ENCODE results near the gene GNAL. TPM values are rescaled to one million over a fixed set of nuclear protein-coding genes. Genes with fewer than 3 reads are reported as not detected.
"Not testable (repeated sequence)": the region's sequence is repeated elsewhere in the genome, so short reads cannot be mapped to it uniquely, and the experiment has no call there.

Gene GNAL
- total RNA-seq, 2 donors from 2014 or later = 0.55 to 1.6 TPM

DNA sequence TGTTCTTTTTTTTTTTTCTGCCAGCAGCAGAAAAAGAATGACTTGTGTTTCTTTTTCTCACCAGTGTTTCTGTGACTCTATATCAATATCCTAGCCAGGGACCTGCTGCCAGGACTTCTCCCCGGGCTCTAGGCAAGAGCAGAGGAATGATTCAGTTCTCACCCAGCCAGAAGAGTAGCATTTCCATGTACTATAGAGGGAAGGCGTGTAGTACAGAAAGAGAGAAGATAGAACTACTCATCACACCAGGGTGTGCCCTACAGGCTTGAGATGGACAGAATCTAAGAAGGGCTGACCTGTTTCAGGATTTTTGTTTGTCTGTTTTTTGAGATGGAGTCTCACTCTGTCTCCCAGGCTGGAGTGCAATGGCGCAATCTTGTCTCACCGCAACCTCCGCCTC, 230.5 kb downstream of the GNAL start:
- DNase-seq; H3K27ac Mint-ChIP-seq; H3K27me3 Mint-ChIP-seq (ENCODE audit: low read depth); ATAC-seq (replicated peaks in 1 of 2); H3K4me3 Mint-ChIP-seq; H3K9me3 Mint-ChIP-seq; H3K36me3 Mint-ChIP-seq (ENCODE audit: insufficient read depth in 2 of 2): not testable (repeated sequence)
- peaks cover 17% of the 10 kb centered on the region for H3K4me1 Mint-ChIP-seq (ENCODE audit: low read depth)

DNA sequence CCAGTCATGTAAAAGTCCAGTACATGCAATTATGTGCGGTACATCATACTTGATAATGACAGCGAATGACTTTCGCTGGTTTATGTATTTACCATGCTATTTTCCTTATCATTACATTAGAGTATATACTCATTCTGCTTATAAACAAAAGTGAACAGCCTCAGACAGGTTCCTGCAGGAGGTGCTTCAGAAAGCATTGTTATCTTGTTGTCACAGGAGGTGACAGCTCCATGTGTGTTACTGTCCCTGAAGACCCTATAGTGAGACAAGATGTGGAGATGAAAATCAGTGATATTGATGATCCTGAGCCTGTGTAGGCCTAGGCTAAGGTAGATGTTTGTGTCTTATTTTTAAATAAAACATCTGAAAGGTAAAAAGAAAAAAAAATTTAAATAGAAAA, 234.4 kb downstream of the GNAL start:
- H3K27me3 Mint-ChIP-seq (ENCODE audit: low read depth) = no peaks in the 10 kb centered on the region
- DNase-seq = no peak
- no peak overlapping the region for H3K4me3 Mint-ChIP-seq
- H3K9me3 Mint-ChIP-seq = no peaks in the 10 kb centered on the region
- H3K27ac Mint-ChIP-seq = no peak overlapping the region
- H3K4me1 Mint-ChIP-seq (ENCODE audit: low read depth) = peaks cover 17% of the 10 kb centered on the region
- H3K36me3 Mint-ChIP-seq (ENCODE audit: insufficient read depth in 2 of 2) = no peaks in the 10 kb centered on the region
- no peak for ATAC-seq (replicated peaks in 1 of 2)

GRCh38 chr18:11925800-11926481, 236.9 kb downstream of the GNAL start:
- Mint-ChIP-seq H3K36me3 (ENCODE audit: insufficient read depth in 2 of 2) (no peaks in the 10 kb centered on the region), H3K4me1 (ENCODE audit: low read depth) (peaks cover 17% of the 10 kb centered on the region), H3K4me3 (no peak overlapping the region), H3K27me3 (ENCODE audit: low read depth) (no peaks in the 10 kb centered on the region), H3K27ac (no peak overlapping the region), H3K9me3 (no peaks in the 10 kb centered on the region)
- DNase-seq (no peak), ATAC-seq (replicated peaks in 1 of 2) (no peak)

GRCh38 chr18:11927497-11927896, 238.4 kb downstream of the GNAL start:
- Mint-ChIP-seq H3K4me1 (ENCODE audit: low read depth) (peaks cover 2% of the 10 kb centered on the region), H3K36me3 (ENCODE audit: insufficient read depth in 2 of 2) (no peaks in the 10 kb centered on the region), H3K27ac (no peak overlapping the region), H3K9me3 (no peaks in the 10 kb centered on the region), H3K4me3 (no peak overlapping the region), H3K27me3 (ENCODE audit: low read depth) (no peaks in the 10 kb centered on the region)
- ATAC-seq (replicated peaks in 1 of 2) = no peak
- DNase-seq = no peak

DNA sequence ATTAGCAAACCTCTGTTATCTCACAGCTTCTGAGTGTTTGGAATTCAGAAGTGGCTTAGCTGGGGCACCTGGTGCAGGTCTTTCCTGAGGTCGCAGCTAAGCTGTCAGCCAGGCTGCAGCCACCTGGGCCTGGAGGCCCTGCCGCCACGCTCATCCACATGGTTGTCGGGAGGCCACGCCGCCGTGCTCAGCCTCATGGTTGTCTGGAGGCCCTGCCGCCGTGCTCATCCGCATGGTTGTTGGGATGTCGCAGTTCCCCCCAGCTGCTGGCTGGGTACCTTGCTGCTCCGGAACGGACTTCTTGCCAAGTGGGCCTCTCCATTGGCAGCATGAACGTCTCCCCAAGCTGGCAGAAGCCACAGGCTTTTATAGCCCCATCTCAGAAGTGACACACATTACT, 243.3 kb downstream of the GNAL start:
- DNase-seq (no peak), ATAC-seq (replicated peaks in 1 of 2) (no peak)
- H3K9me3 Mint-ChIP-seq = no peaks in the 10 kb centered on the region
- no peaks in the 10 kb centered on the region for H3K4me1 Mint-ChIP-seq (ENCODE audit: low read depth)
- no peaks in the 10 kb centered on the region for H3K27me3 Mint-ChIP-seq (ENCODE audit: low read depth)
- no peak overlapping the region for H3K4me3 Mint-ChIP-seq
- no peak overlapping the region for H3K27ac Mint-ChIP-seq
- H3K36me3 Mint-ChIP-seq (ENCODE audit: insufficient read depth in 2 of 2) = no peaks in the 10 kb centered on the region

Other genes starting within 250 kb of the GNAL start
- not detected for gene SLC35G4, start 79.7 kb upstream of the GNAL start, total RNA-seq
- gene CHMP1B, start 162.1 kb downstream of the GNAL start, total RNA-seq = 10 to 100 TPM; 29.8 to 31.3 TPM
- gene MPPE1, start 219.1 kb downstream of the GNAL start, total RNA-seq = 10 to 100 TPM; 43.5 to 61.2 TPM

Data from activated T-cell treated with anti-CD3 and anti-CD28 coated beads, Interleukin-2, amount 50 U/mL, for 72 hours (primary cell).